ENCODE results near the gene LARP6.
"Not testable (repeated sequence)": the region's sequence is repeated elsewhere in the genome, so short reads cannot be mapped to it uniquely, and the experiment has no call there.

LARP6 gene

GRCh38 chr15:70817266-70817665, 36.7 kb downstream of the LARP6 start:
- Histone ChIP-seq H3K9me3 (no peaks in the 10 kb centered on the region), H3K4me3 (no peak overlapping the region), H3K36me3 (no peaks in the 10 kb centered on the region), H3K27ac (no peak overlapping the region), H4K20me1 (no peaks in the 10 kb centered on the region), H3K27me3 (no peaks in the 10 kb centered on the region), H3K4me1 (peaks cover 11% of the 10 kb centered on the region), H3K9ac (no peak overlapping the region), H3K4me2 (peak overlapping the region; percentile 23)
- no peak for TF ChIP-seq Cebpa-rat (IDR thresholded peaks at IDR 0.05)

- Histone ChIP-seq H3K9me3 (no peaks in the 10 kb centered on the region), H3K36me3 (no peaks in the 10 kb centered on the region), H3K4me2 (no peak overlapping the region), H3K27me3 (no peaks in the 10 kb centered on the region), H3K4me3 (no peak overlapping the region), H3K9ac (no peak overlapping the region), H4K20me1 (no peaks in the 10 kb centered on the region), H3K4me1 (peaks cover 11% of the 10 kb centered on the region), H3K27ac (no peak overlapping the region)
- no peak for TF ChIP-seq Cebpa-rat (IDR thresholded peaks at IDR 0.05)
Measured at GRCh38 chr15:70815604-70816003, 38.4 kb downstream of the LARP6 start.

GRCh38 chr15:70815011-70815410, 38.9 kb downstream of the LARP6 start:
- H3K4me3 ChIP-seq, H3K9me3 ChIP-seq, H3K27ac ChIP-seq, H3K36me3 ChIP-seq, H3K27me3 ChIP-seq, H3K9ac ChIP-seq, H3K4me2 ChIP-seq, H4K20me1 ChIP-seq: not testable (repeated sequence)
- peaks cover 11% of the 10 kb centered on the region for H3K4me1 ChIP-seq

- H3K9me3 ChIP-seq: no peaks in the 10 kb centered on the region
- no peak overlapping the region for H3K9ac ChIP-seq
- H3K27me3 ChIP-seq: no peaks in the 10 kb centered on the region
- H3K36me3 ChIP-seq: no peaks in the 10 kb centered on the region
- H3K4me3 ChIP-seq: no peak overlapping the region
- no peak overlapping the region for H3K27ac ChIP-seq
- no peaks in the 10 kb centered on the region for H4K20me1 ChIP-seq
- TF ChIP-seq Cebpa-rat (IDR thresholded peaks at IDR 0.05): no peak
- H3K4me1 ChIP-seq: peaks cover 14% of the 10 kb centered on the region
- H3K4me2 ChIP-seq: no peak overlapping the region
Measured at GRCh38 chr15:70812827-70813364, 41.1 kb downstream of the LARP6 start.

- H3K9me3 ChIP-seq: no peaks in the 10 kb centered on the region
- H3K27me3 ChIP-seq: no peaks in the 10 kb centered on the region
- H3K9ac ChIP-seq: no peak overlapping the region
- peaks cover 16% of the 10 kb centered on the region for H3K4me1 ChIP-seq
- no peak for TF ChIP-seq Cebpa-rat (IDR thresholded peaks at IDR 0.05)
- H3K4me2 ChIP-seq: no peak overlapping the region
- no peak overlapping the region for H3K4me3 ChIP-seq
- H4K20me1 ChIP-seq: no peaks in the 10 kb centered on the region
- H3K27ac ChIP-seq: no peak overlapping the region
- H3K36me3 ChIP-seq: no peaks in the 10 kb centered on the region
Measured at GRCh38 chr15:70810916-70811578, 42.9 kb downstream of the LARP6 start.

- Histone ChIP-seq H3K36me3 (no peaks in the 10 kb centered on the region), H3K4me3 (no peak overlapping the region), H3K27me3 (no peaks in the 10 kb centered on the region), H3K9me3 (no peaks in the 10 kb centered on the region), H3K27ac (peak overlapping the region; percentile 51), H3K4me2 (peak overlapping the region; percentile 68), H4K20me1 (no peaks in the 10 kb centered on the region), H3K4me1 (peaks cover 16% of the 10 kb centered on the region), H3K9ac (no peak overlapping the region)
- no peak for TF ChIP-seq Cebpa-rat (IDR thresholded peaks at IDR 0.05)
Measured at GRCh38 chr15:70806992-70807712, 46.8 kb downstream of the LARP6 start.

- H3K27me3 ChIP-seq: not testable (repeated sequence)
Measured at GRCh38 chr15:70804388-70804787, 49.6 kb downstream of the LARP6 start.

GRCh38 chr15:70802629-70803028, 51.3 kb downstream of the LARP6 start:
- no peak for TF ChIP-seq Cebpa-rat (IDR thresholded peaks at IDR 0.05)
- H3K9me3 ChIP-seq: no peaks in the 10 kb centered on the region
- no peak overlapping the region for H3K4me3 ChIP-seq
- no peaks in the 10 kb centered on the region for H4K20me1 ChIP-seq
- no peaks in the 10 kb centered on the region for H3K27me3 ChIP-seq
- H3K9ac ChIP-seq: no peak overlapping the region
- no peak overlapping the region for H3K4me2 ChIP-seq
- no peaks in the 10 kb centered on the region for H3K36me3 ChIP-seq
- H3K27ac ChIP-seq: no peak overlapping the region
- peaks cover 9% of the 10 kb centered on the region for H3K4me1 ChIP-seq

More at GRCh38 chr15:70804388-70804787, 49.6 kb downstream of the LARP6 start:
- peaks cover 16% of the 10 kb centered on the region for H3K4me1 ChIP-seq
- H3K4me3 ChIP-seq, H3K9ac ChIP-seq, H3K27ac ChIP-seq, H3K36me3 ChIP-seq, H4K20me1 ChIP-seq, H3K4me2 ChIP-seq, H3K9me3 ChIP-seq: not testable (repeated sequence)

- H3K4me3 ChIP-seq: no peak overlapping the region
- TF ChIP-seq Cebpa-rat (IDR thresholded peaks at IDR 0.05): no peak
- H3K27ac ChIP-seq: no peak overlapping the region
- no peaks in the 10 kb centered on the region for H3K36me3 ChIP-seq
- H3K4me1 ChIP-seq: no peaks in the 10 kb centered on the region
- H3K9ac ChIP-seq: no peak overlapping the region
- H3K27me3 ChIP-seq: no peaks in the 10 kb centered on the region
- H4K20me1 ChIP-seq: no peaks in the 10 kb centered on the region
- H3K4me2 ChIP-seq: no peak overlapping the region
- H3K9me3 ChIP-seq: no peaks in the 10 kb centered on the region
Measured at GRCh38 chr15:70801109-70801508, 52.8 kb downstream of the LARP6 start.

- Histone ChIP-seq H3K36me3 (no peaks in the 10 kb centered on the region), H4K20me1 (no peaks in the 10 kb centered on the region), H3K4me2 (no peak overlapping the region), H3K4me1 (no peaks in the 10 kb centered on the region), H3K9me3 (no peaks in the 10 kb centered on the region), H3K27me3 (no peaks in the 10 kb centered on the region), H3K9ac (no peak overlapping the region), H3K27ac (no peak overlapping the region), H3K4me3 (no peak overlapping the region)
- TF ChIP-seq Cebpa-rat (IDR thresholded peaks at IDR 0.05): no peak
Measured at GRCh38 chr15:70799667-70800450, 54.1 kb downstream of the LARP6 start.
